LNCaP clone FGC (cell line): ENCODE data around the gene LIN28B.

Source experiments
- DNase-seq: peaks from one replicate; pipeline ENCODE4 v3.0.0-alpha.2; 2011; ENCODE audit warnings: low read depth
- H3K4me3 ChIP-seq: 2 replicates; pipeline ENCODE4 v1.5.1; 2011; ENCODE audit warnings: mild to moderate bottlenecking, low read depth, low read length, control low read depth
- TF ChIP-seq, protein P1 (sequence below): IDR thresholded peaks from 2 replicates; pipeline ENCODE4 v1.5.1; 2012; ENCODE audit warnings: mild to moderate bottlenecking; ENCODE audit not compliant: control insufficient read depth, insufficient read depth; ENCODE audit errors: extremely low read depth

The LIN28B gene

GRCh38 chr6:105051941-105052471, 95.1 kb downstream of the LIN28B start:
- H3K4me3 ChIP-seq, result no peak overlapping the region
- TF ChIP-seq, protein P1, sequence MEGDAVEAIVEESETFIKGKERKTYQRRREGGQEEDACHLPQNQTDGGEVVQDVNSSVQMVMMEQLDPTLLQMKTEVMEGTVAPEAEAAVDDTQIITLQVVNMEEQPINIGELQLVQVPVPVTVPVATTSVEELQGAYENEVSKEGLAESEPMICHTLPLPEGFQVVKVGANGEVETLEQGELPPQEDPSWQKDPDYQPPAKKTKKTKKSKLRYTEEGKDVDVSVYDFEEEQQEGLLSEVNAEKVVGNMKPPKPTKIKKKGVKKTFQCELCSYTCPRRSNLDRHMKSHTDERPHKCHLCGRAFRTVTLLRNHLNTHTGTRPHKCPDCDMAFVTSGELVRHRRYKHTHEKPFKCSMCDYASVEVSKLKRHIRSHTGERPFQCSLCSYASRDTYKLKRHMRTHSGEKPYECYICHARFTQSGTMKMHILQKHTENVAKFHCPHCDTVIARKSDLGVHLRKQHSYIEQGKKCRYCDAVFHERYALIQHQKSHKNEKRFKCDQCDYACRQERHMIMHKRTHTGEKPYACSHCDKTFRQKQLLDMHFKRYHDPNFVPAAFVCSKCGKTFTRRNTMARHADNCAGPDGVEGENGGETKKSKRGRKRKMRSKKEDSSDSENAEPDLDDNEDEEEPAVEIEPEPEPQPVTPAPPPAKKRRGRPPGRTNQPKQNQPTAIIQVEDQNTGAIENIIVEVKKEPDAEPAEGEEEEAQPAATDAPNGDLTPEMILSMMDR, result no peak
- DNase-seq, result no peak

- no peak for DNase-seq
- TF ChIP-seq, protein P1, result no peak
- no peak overlapping the region for H3K4me3 ChIP-seq
These were observed 99.7 kb downstream of the LIN28B start for GRCh38 chr6:105056646-105057045.

GRCh38 chr6:105057160-105057559, 100.3 kb downstream of the LIN28B start:
- H3K4me3 ChIP-seq, result no peak overlapping the region
- TF ChIP-seq, protein P1, result no peak
- no peak for DNase-seq

- no peak for DNase-seq
- no peak overlapping the region for H3K4me3 ChIP-seq
- TF ChIP-seq, protein P1, result no peak
These were observed 101.4 kb downstream of the LIN28B start for GRCh38 chr6:105058316-105058715.

GRCh38 chr6:105058846-105059245, 101.9 kb downstream of the LIN28B start:
- H3K4me3 ChIP-seq, result no peak overlapping the region
- TF ChIP-seq, protein P1, result no peak
- DNase-seq, result no peak

- TF ChIP-seq, protein P1, result no peak
- no peak overlapping the region for H3K4me3 ChIP-seq
- DNase-seq, result no peak
These were observed 109.3 kb downstream of the LIN28B start for GRCh38 chr6:105066233-105066632.

DNA sequence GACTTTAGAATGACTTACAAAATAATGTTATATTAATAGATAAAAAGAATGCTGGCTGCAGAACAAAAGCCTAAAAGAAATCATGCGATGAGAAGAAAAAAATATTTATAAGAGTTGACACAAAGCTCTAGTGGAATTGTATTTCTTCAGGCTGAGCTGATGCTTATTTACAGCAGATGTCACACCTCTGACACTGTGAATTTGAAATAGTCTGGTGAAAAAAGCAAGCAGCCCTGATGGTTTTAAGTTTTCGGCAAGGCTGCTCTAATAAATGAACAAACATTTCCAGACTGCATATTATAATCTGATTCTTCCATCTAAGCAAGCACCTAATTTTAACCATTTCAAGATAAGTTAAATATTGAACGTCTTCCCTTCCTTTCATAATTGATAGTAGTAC, 109.9 kb downstream of the LIN28B start:
- H3K4me3 ChIP-seq, result no peak overlapping the region

More for the DNA sequence above, 109.9 kb downstream of the LIN28B start:
- DNase-seq, result no peak
- TF ChIP-seq, protein P1, result no peak
